ENCODE data around the gene CYP19A1. TPM values are rescaled to one million over a fixed set of nuclear protein-coding genes. Genes with fewer than 3 reads are reported as not detected.

Gene CYP19A1
- total and polyA plus RNA-seq, 10 of the 15 experiments (the other 5 are each of a cell fraction or from before 2014, with no cell fraction given): 0.08 to 1.8 (median 0.70) TPM

DNA sequence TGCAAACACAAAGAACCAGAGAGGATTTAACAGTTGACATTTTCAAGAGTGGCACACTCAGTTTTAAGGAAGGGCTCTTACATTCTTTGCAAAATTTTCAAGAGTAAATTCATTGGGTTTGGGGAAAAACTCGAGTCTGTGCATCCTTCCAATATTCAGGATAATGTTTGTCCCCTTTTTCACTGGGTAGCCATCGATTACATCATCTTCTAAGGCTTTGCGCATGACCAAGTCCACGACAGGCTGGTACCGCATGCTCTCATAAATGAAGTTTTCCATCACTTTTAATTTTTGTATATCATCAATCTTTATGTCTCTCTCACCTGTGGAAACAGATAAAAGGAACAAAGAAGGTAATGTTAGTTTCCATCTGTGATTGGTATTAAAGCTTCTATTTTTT lies 126.2 kb downstream of the CYP19A1 start:
- CTCF ChIA-PET: interaction anchor here (1.8 to 2.1 kb wide), 2 partner anchors 20 to 49 kb away, joined by 5 to 8 read pairs; no protein-coding TSS in a partner anchor
- TF ChIP-seq, protein P1, sequence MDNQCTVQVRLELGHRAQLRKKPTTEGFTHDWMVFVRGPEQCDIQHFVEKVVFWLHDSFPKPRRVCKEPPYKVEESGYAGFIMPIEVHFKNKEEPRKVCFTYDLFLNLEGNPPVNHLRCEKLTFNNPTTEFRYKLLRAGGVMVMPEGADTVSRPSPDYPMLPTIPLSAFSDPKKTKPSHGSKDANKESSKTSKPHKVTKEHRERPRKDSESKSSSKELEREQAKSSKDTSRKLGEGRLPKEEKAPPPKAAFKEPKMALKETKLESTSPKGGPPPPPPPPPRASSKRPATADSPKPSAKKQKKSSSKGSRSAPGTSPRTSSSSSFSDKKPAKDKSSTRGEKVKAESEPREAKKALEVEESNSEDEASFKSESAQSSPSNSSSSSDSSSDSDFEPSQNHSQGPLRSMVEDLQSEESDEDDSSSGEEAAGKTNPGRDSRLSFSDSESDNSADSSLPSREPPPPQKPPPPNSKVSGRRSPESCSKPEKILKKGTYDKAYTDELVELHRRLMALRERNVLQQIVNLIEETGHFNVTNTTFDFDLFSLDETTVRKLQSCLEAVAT (IDR thresholded peaks at IDR 0.05): no peak
- TF ChIP-seq, protein P2, sequence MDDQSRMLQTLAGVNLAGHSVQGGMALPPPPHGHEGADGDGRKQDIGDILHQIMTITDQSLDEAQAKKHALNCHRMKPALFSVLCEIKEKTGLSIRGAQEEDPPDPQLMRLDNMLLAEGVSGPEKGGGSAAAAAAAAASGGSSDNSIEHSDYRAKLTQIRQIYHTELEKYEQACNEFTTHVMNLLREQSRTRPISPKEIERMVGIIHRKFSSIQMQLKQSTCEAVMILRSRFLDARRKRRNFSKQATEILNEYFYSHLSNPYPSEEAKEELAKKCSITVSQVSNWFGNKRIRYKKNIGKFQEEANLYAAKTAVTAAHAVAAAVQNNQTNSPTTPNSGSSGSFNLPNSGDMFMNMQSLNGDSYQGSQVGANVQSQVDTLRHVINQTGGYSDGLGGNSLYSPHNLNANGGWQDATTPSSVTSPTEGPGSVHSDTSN (IDR thresholded peaks at IDR 0.05; ENCODE audit: insufficient replicate concordance, low read depth, low read length): no peak
- TF ChIP-seq, protein P3, sequence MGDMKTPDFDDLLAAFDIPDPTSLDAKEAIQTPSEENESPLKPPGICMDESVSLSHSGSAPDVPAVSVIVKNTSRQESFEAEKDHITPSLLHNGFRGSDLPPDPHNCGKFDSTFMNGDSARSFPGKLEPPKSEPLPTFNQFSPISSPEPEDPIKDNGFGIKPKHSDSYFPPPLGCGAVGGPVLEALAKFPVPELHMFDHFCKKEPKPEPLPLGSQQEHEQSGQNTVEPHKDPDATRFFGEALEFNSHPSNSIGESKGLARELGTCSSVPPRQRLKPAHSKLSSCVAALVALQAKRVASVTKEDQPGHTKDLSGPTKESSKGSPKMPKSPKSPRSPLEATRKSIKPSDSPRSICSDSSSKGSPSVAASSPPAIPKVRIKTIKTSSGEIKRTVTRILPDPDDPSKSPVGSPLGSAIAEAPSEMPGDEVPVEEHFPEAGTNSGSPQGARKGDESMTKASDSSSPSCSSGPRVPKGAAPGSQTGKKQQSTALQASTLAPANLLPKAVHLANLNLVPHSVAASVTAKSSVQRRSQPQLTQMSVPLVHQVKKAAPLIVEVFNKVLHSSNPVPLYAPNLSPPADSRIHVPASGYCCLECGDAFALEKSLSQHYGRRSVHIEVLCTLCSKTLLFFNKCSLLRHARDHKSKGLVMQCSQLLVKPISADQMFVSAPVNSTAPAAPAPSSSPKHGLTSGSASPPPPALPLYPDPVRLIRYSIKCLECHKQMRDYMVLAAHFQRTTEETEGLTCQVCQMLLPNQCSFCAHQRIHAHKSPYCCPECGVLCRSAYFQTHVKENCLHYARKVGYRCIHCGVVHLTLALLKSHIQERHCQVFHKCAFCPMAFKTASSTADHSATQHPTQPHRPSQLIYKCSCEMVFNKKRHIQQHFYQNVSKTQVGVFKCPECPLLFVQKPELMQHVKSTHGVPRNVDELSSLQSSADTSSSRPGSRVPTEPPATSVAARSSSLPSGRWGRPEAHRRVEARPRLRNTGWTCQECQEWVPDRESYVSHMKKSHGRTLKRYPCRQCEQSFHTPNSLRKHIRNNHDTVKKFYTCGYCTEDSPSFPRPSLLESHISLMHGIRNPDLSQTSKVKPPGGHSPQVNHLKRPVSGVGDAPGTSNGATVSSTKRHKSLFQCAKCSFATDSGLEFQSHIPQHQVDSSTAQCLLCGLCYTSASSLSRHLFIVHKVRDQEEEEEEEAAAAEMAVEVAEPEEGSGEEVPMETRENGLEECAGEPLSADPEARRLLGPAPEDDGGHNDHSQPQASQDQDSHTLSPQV (IDR thresholded peaks at IDR 0.05): no peak
- TF ChIP-seq BCL11A (IDR thresholded peaks at IDR 0.05; ENCODE audit: low read depth, low read length) (no peak), MYC (IDR thresholded peaks at IDR 0.05; ENCODE audit: insufficient read depth, insufficient read length, insufficient replicate concordance, low read length, severe bottlenecking) (no peak), ETV6 (conservative IDR thresholded peaks at IDR 0.05 in 1 of 2, IDR thresholded peaks at IDR 0.05 in 1 of 2; ENCODE audit: borderline replicate concordance in 1 of 2, low read depth in 1 of 2) (no peak)
- FAIRE-seq (no peak), DNase-seq (ENCODE audit: low read depth, low spot score) (no peak), ATAC-seq (no peak)
- H3K4me2 ChIP-seq (ENCODE audit: control insufficient read depth, insufficient read depth): no peak overlapping the region
- H4K20me1 ChIP-seq (ENCODE audit: control insufficient read depth, insufficient read depth): no peaks in the 10 kb centered on the region
- no peak overlapping the region for H3K9ac ChIP-seq (ENCODE audit: control insufficient read depth, insufficient read depth, low read length)
- intact Hi-C loops (cut with micrococcal nuclease; ENCODE audit: unreplicated experiment): no loop called here
- WGBS (ENCODE audit: insufficient coverage, insufficient replicate concordance, low lambda C conversion rate, missing lambda C conversion rate): 56% methylated on average over 5 of the region's 5 CpGs
- no peak overlapping the region for H3K27ac ChIP-seq (ENCODE audit: control insufficient read depth, insufficient read depth)
- no peaks in the 10 kb centered on the region for H3K79me2 ChIP-seq (ENCODE audit: control insufficient read depth, insufficient read depth, low read length)
- no peaks in the 10 kb centered on the region for H3K4me1 ChIP-seq (ENCODE audit: control insufficient read depth, insufficient read depth, low read length)
- SMC1A ChIA-PET (ENCODE audit: uncharacterized antibody, unreplicated experiment): no interaction called here
- no peak overlapping the region for H2AFZ ChIP-seq (ENCODE audit: control insufficient read depth, low read depth, low read length)
- no peak overlapping the region for H3K4me3 ChIP-seq
- no peaks in the 10 kb centered on the region for H3K36me3 ChIP-seq (ENCODE audit: control insufficient read depth in 2 of 2, insufficient read depth in 2 of 2, low read length in 1 of 2)
- BruUV-seq (replicated peaks): no TSS peak
- H3K9me3 ChIP-seq (replicated peaks; ENCODE audit: control insufficient read depth, insufficient read depth, low read length): no peaks in the 10 kb centered on the region
- POLR2A ChIA-PET: no interaction called here
- no peaks in the 10 kb centered on the region; a peak in 1 of 4 replicates for H3K27me3 ChIP-seq (replicated peaks in 1 of 2; ENCODE audit: control insufficient read depth in 2 of 2, insufficient read depth in 2 of 2, low read length in 1 of 2)
- RAD21 ChIA-PET (ENCODE audit: unreplicated experiment): no interaction called here
- in situ Hi-C loops (cut with MboI): no loop called here
